GM18907 (cell line): ENCODE results near the gene ZC3H7B.
"Not testable (repeated sequence)": the region's sequence is repeated elsewhere in the genome, so short reads cannot be mapped to it uniquely, and the experiment has no call there.

ENCODE experiments used
- ATAC-seq: cut with Tn5 transposase; IDR thresholded peaks from one replicate; pipeline ENCODE4 v1.9.1; 2021; ENCODE audit warnings: mild to moderate bottlenecking, moderate library complexity; ENCODE audit not compliant: unreplicated experiment

ZC3H7B gene

GRCh38 chr22:41377846-41378245 lies 76.5 kb downstream of the ZC3H7B start:
- ATAC-seq, result no peak

GRCh38 chr22:41380993-41381328 lies 79.6 kb downstream of the ZC3H7B start:
- peak; percentile 21 for ATAC-seq

DNA sequence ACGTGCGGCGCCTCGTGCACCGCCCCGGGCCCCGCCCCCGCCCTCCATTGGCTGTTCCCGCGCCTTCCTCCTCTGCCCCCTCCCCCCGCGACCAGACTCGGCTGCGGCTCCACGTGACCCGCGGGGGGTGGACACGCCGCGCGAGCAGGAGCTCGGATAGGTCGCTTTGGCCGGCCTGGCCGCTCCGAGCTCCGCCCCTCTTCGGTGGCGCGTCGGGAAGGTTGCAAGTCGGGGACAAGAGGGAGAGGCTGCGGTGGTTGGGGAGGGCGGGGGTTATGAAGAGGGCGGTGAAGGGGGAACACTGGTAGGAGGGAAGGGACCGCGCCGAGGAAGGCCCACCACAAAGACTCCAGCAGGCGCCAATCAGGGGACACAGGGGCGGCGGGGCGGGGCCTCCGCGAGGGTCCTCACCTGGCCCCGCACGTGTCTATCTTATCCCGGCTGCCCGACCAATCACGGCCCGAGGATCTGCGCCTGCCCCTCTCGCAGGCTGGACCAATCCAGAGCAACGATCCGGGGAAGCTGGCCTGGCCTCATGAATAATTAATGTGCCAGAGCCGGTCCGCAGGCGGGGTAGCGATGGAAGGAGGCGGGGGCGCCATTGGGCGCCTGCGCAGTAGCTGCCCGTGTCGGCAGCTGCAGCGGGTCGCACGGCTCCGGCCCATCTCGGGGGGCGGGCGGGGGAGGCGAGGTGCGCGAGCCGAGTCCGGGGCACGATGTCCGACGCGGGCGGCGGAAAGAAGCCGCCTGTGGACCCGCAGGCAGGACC lies 80.2 kb downstream of the ZC3H7B start, which contains the start of gene TEF:
TSS of gene TEF (plus strand) at position 614 of the 769 bp plus-strand sequence. CDS start at position 717, 103 bp downstream.
- peak; percentile 87 for ATAC-seq

DNA sequence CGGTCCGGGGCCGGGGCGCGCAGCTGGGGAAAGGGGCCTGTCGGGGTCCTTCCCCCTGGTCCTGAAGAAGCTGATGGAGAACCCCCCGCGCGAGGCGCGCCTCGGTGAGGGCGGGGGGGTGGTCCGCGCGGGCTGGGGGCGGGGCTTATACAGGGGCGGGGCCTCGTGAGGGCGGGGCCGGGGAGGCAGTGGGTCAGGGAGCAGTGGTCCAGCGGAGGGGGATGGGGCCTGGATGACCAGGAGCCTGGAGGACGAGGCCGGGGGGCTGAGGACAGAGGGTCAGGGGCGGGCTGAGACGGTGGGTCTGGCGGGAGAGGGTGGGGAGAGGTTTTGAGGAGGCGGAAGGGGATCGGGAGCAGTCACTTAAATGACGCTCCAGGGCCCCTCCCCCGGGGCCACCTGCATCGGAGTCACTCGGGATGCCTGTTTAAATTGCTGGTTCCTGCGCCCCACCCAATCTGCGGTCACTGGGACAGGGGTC lies 80.8 kb downstream of the ZC3H7B start:
- ATAC-seq, result peak; percentile 31

- no peak for ATAC-seq
Measured at GRCh38 chr22:41382610-41383009, 81.3 kb downstream of the ZC3H7B start.

DNA sequence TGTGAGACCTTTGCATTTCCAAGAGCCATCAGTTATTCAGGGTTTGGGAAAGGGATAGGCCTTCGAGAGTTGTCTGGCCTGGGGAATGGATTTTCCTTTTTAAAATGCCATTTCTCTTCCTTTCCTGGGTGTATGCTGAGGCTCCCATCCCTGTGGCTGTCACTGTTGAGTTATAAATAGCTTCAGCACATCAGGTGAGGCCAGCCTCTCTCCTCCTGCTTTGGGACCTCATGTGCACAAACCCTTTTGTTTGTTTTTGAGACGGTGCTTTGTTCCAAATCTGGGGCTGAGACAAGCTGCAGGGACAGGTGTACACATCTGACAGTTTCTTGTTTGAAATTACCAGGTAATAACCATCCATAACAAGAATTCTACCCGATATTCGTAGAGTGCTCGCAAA lies 81.8 kb downstream of the ZC3H7B start:
- ATAC-seq, result no peak

DNA sequence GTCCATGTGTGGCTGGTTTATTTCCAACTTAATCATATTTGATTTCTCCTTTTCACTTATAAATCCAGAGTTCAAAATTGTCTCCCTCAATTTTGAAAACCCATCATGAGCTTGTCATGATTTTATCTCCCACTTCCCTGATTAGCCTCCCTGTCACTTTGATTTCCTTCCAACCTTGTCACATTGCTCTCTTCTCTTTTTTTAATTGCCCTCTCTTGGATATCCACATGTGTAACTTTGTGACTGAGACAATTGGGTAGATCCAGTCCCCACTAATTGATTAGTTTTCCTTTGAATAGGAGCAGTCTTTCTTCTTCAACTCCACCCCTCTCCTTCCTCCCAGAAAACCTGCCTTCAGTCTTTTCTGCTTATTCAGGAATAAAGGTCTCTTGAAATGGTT lies 82.8 kb downstream of the ZC3H7B start:
- ATAC-seq, result no peak

- no peak for ATAC-seq
Measured at GRCh38 chr22:41387341-41387740, 86.0 kb downstream of the ZC3H7B start.

- ATAC-seq, result no peak
Measured at GRCh38 chr22:41394012-41394356, 92.7 kb downstream of the ZC3H7B start.

DNA sequence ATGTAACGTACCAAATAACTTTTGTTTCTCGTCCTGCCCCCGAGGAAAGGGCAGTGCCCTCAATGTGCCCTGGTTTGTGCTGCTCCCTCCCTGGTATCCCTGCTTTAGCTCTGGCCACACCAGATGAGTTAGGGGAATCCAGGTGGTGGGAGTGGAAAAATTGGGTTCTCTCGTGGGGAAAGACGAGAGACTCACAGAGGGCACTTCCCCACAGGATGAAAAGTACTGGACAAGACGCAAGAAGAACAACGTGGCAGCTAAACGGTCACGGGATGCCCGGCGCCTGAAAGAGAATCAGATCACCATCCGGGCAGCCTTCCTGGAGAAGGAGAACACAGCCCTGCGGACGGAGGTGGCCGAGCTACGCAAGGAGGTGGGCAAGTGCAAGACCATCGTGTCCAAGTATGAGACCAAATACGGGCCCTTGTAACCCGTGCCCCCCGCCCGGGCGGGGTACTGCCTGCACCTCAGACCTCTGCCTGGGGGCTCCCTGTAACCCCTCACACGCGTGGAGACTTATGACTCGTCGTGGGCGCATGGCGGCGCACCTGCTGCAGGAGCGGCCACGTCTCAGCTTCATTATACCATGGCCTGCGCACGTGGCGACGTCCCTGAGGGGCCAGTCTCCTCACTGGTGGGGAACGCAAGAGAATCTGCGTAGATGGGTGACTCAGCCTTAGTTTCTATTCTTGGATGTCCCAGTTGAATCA lies 94.4 kb downstream of the ZC3H7B start:
- ATAC-seq, result no peak

DNA sequence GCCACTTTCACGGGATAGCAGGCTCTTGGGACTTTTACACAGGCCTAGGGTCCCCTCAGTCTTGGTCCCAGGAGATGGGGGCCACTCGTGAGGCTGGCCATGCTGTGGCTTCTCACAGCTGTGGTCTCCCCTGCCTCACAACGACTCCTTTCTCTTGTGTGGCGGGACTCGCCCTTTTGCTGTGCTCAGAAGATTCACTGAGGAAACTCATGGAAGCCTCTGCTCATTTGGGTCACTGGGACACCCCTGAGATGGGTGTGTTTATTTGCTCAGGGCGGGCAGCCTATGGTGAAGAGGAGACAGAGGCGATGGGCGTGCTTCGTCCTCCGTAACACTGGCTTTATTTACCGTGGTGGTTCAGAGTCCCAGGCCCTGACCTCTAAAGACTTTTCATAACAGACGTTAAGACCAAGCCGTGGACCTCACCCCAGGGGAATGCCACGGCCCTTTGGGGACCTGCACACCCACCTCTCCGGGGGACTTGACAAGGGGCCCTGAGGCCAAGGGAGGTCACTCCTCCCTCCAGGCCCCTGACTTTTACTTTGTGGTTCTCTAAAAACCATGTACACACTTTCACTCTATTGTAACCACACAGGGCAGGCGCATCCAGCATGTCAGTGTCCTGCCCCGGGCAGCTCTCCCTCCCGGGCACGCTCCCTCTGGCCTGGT lies 96.0 kb downstream of the ZC3H7B start:
- ATAC-seq, result no peak

GRCh38 chr22:41398921-41399320 lies 97.6 kb downstream of the ZC3H7B start:
- ATAC-seq, result no peak

- ATAC-seq, result no peak
Measured at GRCh38 chr22:41401781-41402648, 100.7 kb downstream of the ZC3H7B start.

- ATAC-seq, result not testable (repeated sequence)
Measured at GRCh38 chr22:41402851-41403250, 101.5 kb downstream of the ZC3H7B start.

GRCh38 chr22:41403532-41404318 lies 102.4 kb downstream of the ZC3H7B start:
- ATAC-seq, result peak; percentile 72

GRCh38 chr22:41405588-41405987 lies 104.3 kb downstream of the ZC3H7B start:
- no peak for ATAC-seq

DNA sequence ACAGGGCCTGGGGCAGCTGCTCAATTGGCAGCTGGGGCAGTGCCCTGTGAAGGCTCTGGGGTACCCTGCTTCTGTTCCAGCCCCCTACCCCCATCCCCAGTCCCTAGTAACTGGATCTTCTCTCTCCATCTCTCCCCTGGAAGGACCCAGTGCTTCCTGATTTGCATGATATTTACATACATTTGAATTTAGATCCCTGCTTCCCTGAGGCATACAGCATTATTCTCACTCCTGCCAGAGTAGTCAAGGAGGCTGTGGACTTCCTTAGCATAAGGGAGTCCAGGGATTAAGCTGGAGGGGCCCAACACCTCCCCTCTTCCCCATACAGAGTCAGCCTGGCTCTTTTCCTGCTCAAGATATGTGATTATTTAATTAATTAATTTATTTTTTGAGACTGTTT lies 105.1 kb downstream of the ZC3H7B start:
- ATAC-seq, result no peak

- ATAC-seq, result no peak
Measured at GRCh38 chr22:41407433-41407832, 106.1 kb downstream of the ZC3H7B start.

DNA sequence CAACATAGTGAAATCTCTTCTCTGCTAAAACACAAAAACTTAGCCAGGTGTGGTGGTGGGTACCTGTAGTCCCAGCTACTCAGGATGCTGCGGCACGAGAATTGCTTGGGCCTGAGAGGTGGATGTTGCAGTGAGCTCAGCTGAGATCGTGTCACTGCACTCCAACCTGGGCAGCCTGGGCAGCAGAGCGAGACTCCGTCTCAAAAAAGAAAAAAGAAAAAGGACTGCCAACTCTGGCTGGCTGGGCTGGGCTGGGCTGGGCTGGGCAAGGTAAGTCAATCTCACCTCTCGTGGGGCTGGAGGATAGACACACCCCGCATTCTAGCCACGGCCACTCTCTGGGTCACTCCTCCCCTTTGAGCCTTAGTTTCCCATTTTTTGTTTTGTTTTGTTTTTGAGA lies 107.3 kb downstream of the ZC3H7B start:
- ATAC-seq, result no peak
